DND-41 (cell line): ENCODE results near the gene CTLA4.

Experiments
- ATAC-seq: fragments of 200-7000 bp; cut with Tn5 transposase; 3 replicates; pipeline ENCODE4 v1.9.1; 2021; ENCODE audit warnings: low read depth; ENCODE audit not compliant: insufficient read depth
- DNase-seq: peaks from one replicate; pipeline ENCODE4 v3.0.0-alpha.2; 2020
- H2AFZ ChIP-seq: 2 replicates; pipeline ENCODE4 v1.6.0; 2012; ENCODE audit warnings: low read depth, low read length
- H3K27ac ChIP-seq: 2 replicates; pipeline ENCODE4 v1.5.1; 2012; ENCODE audit warnings: low read length, inconsistent platforms
- H3K27me3 ChIP-seq: fragments of 200-600 bp; sonication (generic); 2 replicates; pipeline ENCODE4 v1.6.0; 2012; ENCODE audit warnings: low read length, mild to moderate bottlenecking, inconsistent platforms; ENCODE audit not compliant: insufficient read depth, poor library complexity
- H3K36me3 ChIP-seq: 2 replicates; pipeline ENCODE4 v1.5.1; 2012; ENCODE audit warnings: low read length, inconsistent platforms; ENCODE audit not compliant: insufficient read depth
- H3K4me1 ChIP-seq: 2 replicates; pipeline ENCODE4 v1.5.1; 2012; ENCODE audit warnings: mild to moderate bottlenecking, low read length; ENCODE audit not compliant: insufficient read depth
- H3K4me2 ChIP-seq: 2 replicates; pipeline ENCODE4 v1.6.0; 2012; ENCODE audit warnings: mild to moderate bottlenecking, moderate library complexity, low read length, inconsistent platforms; ENCODE audit not compliant: insufficient read depth
- H3K4me3 ChIP-seq, 2 experiments: fragments of 200-600 bp in 1 of 2; shearing (Covaris generic) in 1 of 2; 2 replicates each; pipeline ENCODE4 v1.5.1; 2012 to 2016; ENCODE audit warnings: inconsistent platforms in 2 of 2, low read length in 2 of 2, mild to moderate bottlenecking in 2 of 2, low read depth in 1 of 2, moderate library complexity in 1 of 2
- H3K79me2 ChIP-seq: 2 replicates; pipeline ENCODE4 v1.6.0; 2012; ENCODE audit warnings: low read length, inconsistent platforms; ENCODE audit not compliant: insufficient read depth
- H3K9ac ChIP-seq: 2 replicates; pipeline ENCODE4 v1.6.0; 2012; ENCODE audit warnings: low read depth, mild to moderate bottlenecking, inconsistent platforms, low read length, moderate library complexity
- H3K9me3 ChIP-seq: 2 replicates; pipeline ENCODE4 v1.5.1; 2012; ENCODE audit warnings: low read length, moderate library complexity, mild to moderate bottlenecking, inconsistent platforms; ENCODE audit not compliant: insufficient read depth, severe bottlenecking
- H4K20me1 ChIP-seq: 2 replicates; pipeline ENCODE4 v1.6.0; 2012; ENCODE audit warnings: low read length; ENCODE audit not compliant: insufficient read depth
- CTCF ChIP-seq: IDR thresholded peaks from 2 replicates; pipeline ENCODE4 v1.5.1; 2012; ENCODE audit warnings: borderline replicate concordance, low read length, moderate library complexity, mild to moderate bottlenecking; ENCODE audit not compliant: poor library complexity, severe bottlenecking; ENCODE audit errors: extremely low read depth
- EZH2 ChIP-seq: IDR thresholded peaks from 3 replicates; pipeline ENCODE4 v1.6.1; 2012; ENCODE audit warnings: borderline replicate concordance, low read depth, mild to moderate bottlenecking, moderate library complexity, low read length, inconsistent platforms; ENCODE audit not compliant: severe bottlenecking

CTLA4 gene

GRCh38 chr2:203904022-203904421 lies 36.5 kb downstream of the CTLA4 start:
- Histone ChIP-seq H3K36me3 (no peaks in the 10 kb centered on the region), H2AFZ (no peak overlapping the region), H3K27me3 (no peaks in the 10 kb centered on the region), H4K20me1 (no peaks in the 10 kb centered on the region), H3K4me1 (0 out of 2 replicates have a peak, but pooled peaks cover 3% of the 10 kb centered on the region), H3K27ac (no peak overlapping the region), H3K79me2 (no peaks in the 10 kb centered on the region), H3K9me3 (peaks cover 17% of the 10 kb centered on the region), H3K4me3 (no peak overlapping the region), H3K4me2 (no peak overlapping the region), H3K9ac (no peak overlapping the region)
- DNase-seq (no peak), ATAC-seq (no peak)
- TF ChIP-seq CTCF (no peak), EZH2 (no peak)

- TF ChIP-seq EZH2 (no peak), CTCF (no peak)
- Histone ChIP-seq H3K27me3 (no peaks in the 10 kb centered on the region), H3K9me3 (peaks cover 17% of the 10 kb centered on the region), H3K4me3 (no peak overlapping the region), H3K27ac (no peak overlapping the region), H3K79me2 (no peaks in the 10 kb centered on the region), H4K20me1 (no peaks in the 10 kb centered on the region), H3K9ac (no peak overlapping the region), H2AFZ (no peak overlapping the region), H3K4me2 (no peak overlapping the region), H3K36me3 (no peaks in the 10 kb centered on the region), H3K4me1 (peaks cover 8% of the 10 kb centered on the region)
- DNase-seq (no peak), ATAC-seq (no peak)
Observed at GRCh38 chr2:203905656-203906055, 38.1 kb downstream of the CTLA4 start.

- TF ChIP-seq EZH2 (no peak), CTCF (no peak)
- H3K79me2 ChIP-seq = no peaks in the 10 kb centered on the region
- no peaks in the 10 kb centered on the region for H3K27me3 ChIP-seq
- no peak overlapping the region for H2AFZ ChIP-seq
- H3K4me2 ChIP-seq = no peak overlapping the region
- no peak overlapping the region for H3K4me3 ChIP-seq
- no peaks in the 10 kb centered on the region for H4K20me1 ChIP-seq
- H3K36me3 ChIP-seq = no peaks in the 10 kb centered on the region
- no peaks in the 10 kb centered on the region for H3K9me3 ChIP-seq
- H3K9ac ChIP-seq = no peak overlapping the region
- peaks cover 8% of the 10 kb centered on the region for H3K4me1 ChIP-seq
- ATAC-seq (no peak), DNase-seq (no peak)
- no peak overlapping the region for H3K27ac ChIP-seq
Observed at GRCh38 chr2:203908066-203908796, 40.7 kb downstream of the CTLA4 start.

GRCh38 chr2:203908797-203909185 lies 41.2 kb downstream of the CTLA4 start:
- peaks cover 8% of the 10 kb centered on the region for H3K4me1 ChIP-seq
- H3K9ac ChIP-seq = no peak overlapping the region
- ATAC-seq (no peak), DNase-seq (no peak)
- no peak overlapping the region for H3K4me2 ChIP-seq
- no peaks in the 10 kb centered on the region for H3K79me2 ChIP-seq
- TF ChIP-seq CTCF = no peak
- no peak for TF ChIP-seq EZH2
- H4K20me1 ChIP-seq = no peaks in the 10 kb centered on the region
- H3K9me3 ChIP-seq = no peaks in the 10 kb centered on the region
- no peak overlapping the region for H3K4me3 ChIP-seq
- H3K36me3 ChIP-seq = no peaks in the 10 kb centered on the region
- no peaks in the 10 kb centered on the region for H3K27me3 ChIP-seq
- H3K27ac ChIP-seq = no peak overlapping the region
- H2AFZ ChIP-seq = no peak overlapping the region
